Kidney tubule cell (primary cell): ENCODE measurements around the gene LRRC3B.
"Not testable (repeated sequence)": the region's sequence is repeated elsewhere in the genome, so short reads cannot be mapped to it uniquely, and the experiment has no call there.

Source experiments
- DNase-seq: peaks from one replicate; pipeline ENCODE4 v3.0.0-alpha.2; 2018; ENCODE audit warnings: low spot score

LRRC3B gene

GRCh38 chr3:26622621-26623418, at the start of gene LRRC3B:
Gene LRRC3B, plus strand, starts transcription at chr3:26622772. Its CDS starts 86,901 bp downstream, at chr3:26709673.
- peak; percentile 2 for DNase-seq

GRCh38 chr3:26574766-26575165, 47.8 kb upstream of the LRRC3B start:
- no peak for DNase-seq

- DNase-seq = no peak
Observed at GRCh38 chr3:26579116-26579515, 43.5 kb upstream of the LRRC3B start.

- no peak for DNase-seq
Observed at GRCh38 chr3:26587571-26587970, 35.0 kb upstream of the LRRC3B start.

- DNase-seq = no peak
Observed at GRCh38 chr3:26588931-26589330, 33.6 kb upstream of the LRRC3B start.

- no peak for DNase-seq
Observed at GRCh38 chr3:26589678-26590077, 32.9 kb upstream of the LRRC3B start.

- peak; percentile 17 for DNase-seq
Observed at GRCh38 chr3:26590919-26591484, 31.6 kb upstream of the LRRC3B start.

- DNase-seq = no peak
Observed at GRCh38 chr3:26591926-26592325, 30.6 kb upstream of the LRRC3B start.

- no peak for DNase-seq
Observed at GRCh38 chr3:26592451-26592850, 30.1 kb upstream of the LRRC3B start.

GRCh38 chr3:26596335-26596734, 26.2 kb upstream of the LRRC3B start:
- no peak for DNase-seq

GRCh38 chr3:26603311-26603710, 19.3 kb upstream of the LRRC3B start:
- DNase-seq = not testable (repeated sequence)

- not testable (repeated sequence) for DNase-seq
Observed at GRCh38 chr3:26603771-26604170, 18.8 kb upstream of the LRRC3B start.

GRCh38 chr3:26614006-26614685, 8.4 kb upstream of the LRRC3B start:
- no peak for DNase-seq

GRCh38 chr3:26621176-26621575, 1.4 kb upstream of the LRRC3B start:
- no peak for DNase-seq

GRCh38 chr3:26621906-26622620, 509 bp upstream of the LRRC3B start:
- DNase-seq = no peak

- DNase-seq = no peak
Observed at GRCh38 chr3:26623419-26624208, 1.0 kb downstream of the LRRC3B start.

GRCh38 chr3:26624209-26624765, 1.7 kb downstream of the LRRC3B start:
- no peak for DNase-seq

GRCh38 chr3:26625187-26625586, 2.6 kb downstream of the LRRC3B start:
- no peak for DNase-seq

GRCh38 chr3:26627080-26627479, 4.5 kb downstream of the LRRC3B start:
- no peak for DNase-seq

- DNase-seq = no peak
Observed at GRCh38 chr3:26628915-26629314, 6.3 kb downstream of the LRRC3B start.

- DNase-seq = no peak
Observed at GRCh38 chr3:26630669-26631389, 8.3 kb downstream of the LRRC3B start.
